Peyer's patch (tissue), 4 donors: Measurements from ENCODE around the gene SKAP1. TPM values are rescaled to one million over a fixed set of nuclear protein-coding genes. Genes with fewer than 3 reads are reported as not detected.
A peak's percentile ranks its signal among the peaks of the same experiment; 100 is the strongest.

Experiments
- DNase-seq, 3 donors: peaks; one replicate each; pipeline ENCODE4 v3.0.0-alpha.2; 2017 to 2019
- H3K27ac ChIP-seq, 4 donors: fragments of 200-600 bp; sonication (generic); one replicate each; pipeline ENCODE4 v1.5.1; 2016 to 2019
- H3K27me3 ChIP-seq, 2 donors: fragments of 200-600 bp; sonication (generic); one replicate each; pipeline ENCODE4 v1.5.1; 2019
- H3K36me3 ChIP-seq, 3 donors: fragments of 200-600 bp; sonication (generic); one replicate each; pipeline ENCODE4 v1.5.1; 2016 to 2019
- H3K4me1 ChIP-seq, 4 donors: fragments of 200-600 bp; sonication (generic); one replicate each; pipeline ENCODE4 v1.5.1; 2016 to 2019
- H3K4me3 ChIP-seq, 4 donors: fragments of 200-600 bp; sonication (generic); 1 replicate in 3 of 4; 2 replicates in 1 of 4; pipeline ENCODE4 v1.5.1; 2016 to 2019; ENCODE audit warnings: mild to moderate bottlenecking in 1 of 4
- H3K9me3 ChIP-seq, 4 donors: fragments of 200-600 bp; sonication (generic); one replicate each; pipeline ENCODE4 v1.5.1; 2016 to 2019; ENCODE audit warnings: mild to moderate bottlenecking in 1 of 4
- POLR2A ChIP-seq, 2 donors: fragments of 450-650 bp; IDR thresholded peaks; one replicate each; pipeline ENCODE4 v1.5.1; 2017; ENCODE audit warnings: antibody characterized with exemption in 2 of 2, mild to moderate bottlenecking in 2 of 2, moderate library complexity in 2 of 2
- total RNA-seq, 4 donors: library from RNA; depleted of rRNA; stranded (reverse); fragments of >200 nt; gene quantifications; one replicate each; pipeline ENCODE4 v1.1.0, GENCODE V29; 2016
- TF ChIP-seq, protein P1 (sequence below), 6 experiments: fragments of 450-650 bp in 4 of 6; fragments of 200-600 bp in 2 of 6; sonication (generic) in 1 of 6; IDR thresholded peaks; one replicate each; pipeline ENCODE4 v1.5.1; 2017 to 2019; ENCODE audit warnings: antibody characterized with exemption in 6 of 6, mild to moderate bottlenecking in 3 of 6, moderate library complexity in 1 of 6

The SKAP1 gene
- total RNA-seq, 4 donors from 2014 or later: 3.1 to 17.3 (median 6.5) TPM

- peak in 1 of 2 donors; percentile 10 for TF ChIP-seq POLR2A (IDR thresholded peaks at IDR 0.05)
- TF ChIP-seq, protein P1, sequence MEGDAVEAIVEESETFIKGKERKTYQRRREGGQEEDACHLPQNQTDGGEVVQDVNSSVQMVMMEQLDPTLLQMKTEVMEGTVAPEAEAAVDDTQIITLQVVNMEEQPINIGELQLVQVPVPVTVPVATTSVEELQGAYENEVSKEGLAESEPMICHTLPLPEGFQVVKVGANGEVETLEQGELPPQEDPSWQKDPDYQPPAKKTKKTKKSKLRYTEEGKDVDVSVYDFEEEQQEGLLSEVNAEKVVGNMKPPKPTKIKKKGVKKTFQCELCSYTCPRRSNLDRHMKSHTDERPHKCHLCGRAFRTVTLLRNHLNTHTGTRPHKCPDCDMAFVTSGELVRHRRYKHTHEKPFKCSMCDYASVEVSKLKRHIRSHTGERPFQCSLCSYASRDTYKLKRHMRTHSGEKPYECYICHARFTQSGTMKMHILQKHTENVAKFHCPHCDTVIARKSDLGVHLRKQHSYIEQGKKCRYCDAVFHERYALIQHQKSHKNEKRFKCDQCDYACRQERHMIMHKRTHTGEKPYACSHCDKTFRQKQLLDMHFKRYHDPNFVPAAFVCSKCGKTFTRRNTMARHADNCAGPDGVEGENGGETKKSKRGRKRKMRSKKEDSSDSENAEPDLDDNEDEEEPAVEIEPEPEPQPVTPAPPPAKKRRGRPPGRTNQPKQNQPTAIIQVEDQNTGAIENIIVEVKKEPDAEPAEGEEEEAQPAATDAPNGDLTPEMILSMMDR (IDR thresholded peaks at IDR 0.05): peak in 4 of 6 experiments; percentile 37 to 79 (median 77)
- H3K27me3 ChIP-seq: no peaks in the 10 kb centered on the region
- H3K27ac ChIP-seq: no peak overlapping the region
- no peaks in the 10 kb centered on the region for H3K9me3 ChIP-seq
- DNase-seq: peak in 2 of 3 donors; percentile 50 to 57
- H3K4me1 ChIP-seq: no peaks in the 10 kb centered on the region
- H3K4me3 ChIP-seq: no peak overlapping the region
- H3K36me3 ChIP-seq: no peaks in the 10 kb centered on the region
Observed at GRCh38 chr17:48215583-48216139, 214.4 kb downstream of the SKAP1 start.

DNA sequence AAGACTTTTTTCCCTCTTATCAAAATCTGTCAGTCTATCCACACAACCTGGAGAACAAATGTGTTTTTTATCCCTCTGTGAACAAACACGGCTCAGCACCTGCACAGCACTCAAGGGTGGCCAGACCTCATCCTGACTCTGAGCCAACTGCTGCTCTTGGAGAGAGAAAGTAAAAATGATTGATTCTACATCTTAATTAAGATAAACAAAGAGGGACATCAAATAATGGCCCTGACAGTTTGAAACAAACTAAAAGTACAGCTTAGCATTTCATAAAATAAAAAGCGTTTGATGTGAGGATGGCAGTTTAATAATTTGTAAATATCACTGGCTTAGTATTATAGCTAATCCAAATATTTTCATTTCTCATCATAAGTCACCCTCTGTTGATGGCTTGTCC is 216.2 kb downstream of the SKAP1 start:
- TF ChIP-seq POLR2A (IDR thresholded peaks at IDR 0.05): no peak
- TF ChIP-seq, protein P1 (IDR thresholded peaks at IDR 0.05): no peak
- no peaks in the 10 kb centered on the region for H3K36me3 ChIP-seq
- DNase-seq: no peak
- H3K27ac ChIP-seq: no peak overlapping the region
- H3K4me3 ChIP-seq: no peak overlapping the region
- no peaks in the 10 kb centered on the region for H3K9me3 ChIP-seq
- no peaks in the 10 kb centered on the region for H3K27me3 ChIP-seq
- no peaks in the 10 kb centered on the region for H3K4me1 ChIP-seq

DNA sequence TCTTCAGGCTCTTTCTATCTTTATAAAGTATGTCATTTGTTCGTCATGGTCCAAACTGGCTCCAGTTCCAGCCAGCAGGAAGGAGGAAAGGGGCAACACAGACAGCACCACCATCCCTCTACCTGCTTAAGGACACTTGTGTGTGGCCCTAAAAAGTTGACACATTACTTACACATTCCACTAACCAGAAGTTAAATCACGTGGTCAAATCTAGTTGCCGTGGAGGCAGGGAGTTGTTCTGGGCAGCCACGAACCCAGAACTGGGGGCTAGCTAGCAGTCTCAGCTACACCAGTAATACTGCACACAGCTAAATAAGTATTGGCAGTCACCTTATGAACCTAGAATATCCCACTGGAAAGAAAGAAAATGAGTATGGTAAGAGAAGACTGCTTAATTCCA is 218.2 kb downstream of the SKAP1 start:
- H3K27me3 ChIP-seq: no peaks in the 10 kb centered on the region
- TF ChIP-seq POLR2A (IDR thresholded peaks at IDR 0.05): no peak
- TF ChIP-seq, protein P1 (IDR thresholded peaks at IDR 0.05): no peak
- H3K9me3 ChIP-seq: no peaks in the 10 kb centered on the region
- no peaks in the 10 kb centered on the region for H3K36me3 ChIP-seq
- H3K27ac ChIP-seq: no peak overlapping the region
- no peaks in the 10 kb centered on the region for H3K4me1 ChIP-seq
- no peak for DNase-seq
- no peak overlapping the region for H3K4me3 ChIP-seq

GRCh38 chr17:48211011-48211410 is 219.0 kb downstream of the SKAP1 start:
- H3K4me1 ChIP-seq: no peaks in the 10 kb centered on the region
- no peak overlapping the region for H3K27ac ChIP-seq
- TF ChIP-seq POLR2A (IDR thresholded peaks at IDR 0.05): no peak
- TF ChIP-seq, protein P1 (IDR thresholded peaks at IDR 0.05): no peak
- H3K9me3 ChIP-seq: no peaks in the 10 kb centered on the region
- no peak overlapping the region for H3K4me3 ChIP-seq
- H3K27me3 ChIP-seq: no peaks in the 10 kb centered on the region
- no peaks in the 10 kb centered on the region for H3K36me3 ChIP-seq
- no peak for DNase-seq

- Histone ChIP-seq H3K4me3 (no peak overlapping the region), H3K27ac (no peak overlapping the region), H3K36me3 (no peaks in the 10 kb centered on the region), H3K9me3 (no peaks in the 10 kb centered on the region), H3K4me1 (no peaks in the 10 kb centered on the region), H3K27me3 (no peaks in the 10 kb centered on the region)
- TF ChIP-seq, protein P1 (IDR thresholded peaks at IDR 0.05): no peak
- no peak for TF ChIP-seq POLR2A (IDR thresholded peaks at IDR 0.05)
- DNase-seq: no peak
Observed at GRCh38 chr17:48209973-48210372, 220.0 kb downstream of the SKAP1 start.
